HUDEP-2 (cell line): Measurements from ENCODE around the gene F13B.

Experiments
- DNase-seq, 76 experiments: peaks; one replicate each; lab custom pipeline; 2025; ENCODE audit not compliant: unreplicated experiment in 76 of 76; lab: John Stamatoyannopoulos, UW

The F13B gene, protein sequence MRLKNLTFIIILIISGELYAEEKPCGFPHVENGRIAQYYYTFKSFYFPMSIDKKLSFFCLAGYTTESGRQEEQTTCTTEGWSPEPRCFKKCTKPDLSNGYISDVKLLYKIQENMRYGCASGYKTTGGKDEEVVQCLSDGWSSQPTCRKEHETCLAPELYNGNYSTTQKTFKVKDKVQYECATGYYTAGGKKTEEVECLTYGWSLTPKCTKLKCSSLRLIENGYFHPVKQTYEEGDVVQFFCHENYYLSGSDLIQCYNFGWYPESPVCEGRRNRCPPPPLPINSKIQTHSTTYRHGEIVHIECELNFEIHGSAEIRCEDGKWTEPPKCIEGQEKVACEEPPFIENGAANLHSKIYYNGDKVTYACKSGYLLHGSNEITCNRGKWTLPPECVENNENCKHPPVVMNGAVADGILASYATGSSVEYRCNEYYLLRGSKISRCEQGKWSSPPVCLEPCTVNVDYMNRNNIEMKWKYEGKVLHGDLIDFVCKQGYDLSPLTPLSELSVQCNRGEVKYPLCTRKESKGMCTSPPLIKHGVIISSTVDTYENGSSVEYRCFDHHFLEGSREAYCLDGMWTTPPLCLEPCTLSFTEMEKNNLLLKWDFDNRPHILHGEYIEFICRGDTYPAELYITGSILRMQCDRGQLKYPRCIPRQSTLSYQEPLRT

GRCh38 chr1:197066719-197067456 lies at the start of gene F13B:
TSS of gene F13B (minus strand) at chr1:197067260. CDS start at chr1:197067223, 37 bp downstream.
- no peak for DNase-seq

- no peak for DNase-seq
Measured at GRCh38 chr1:197116156-197116555, 49.1 kb upstream of the F13B start.

DNA sequence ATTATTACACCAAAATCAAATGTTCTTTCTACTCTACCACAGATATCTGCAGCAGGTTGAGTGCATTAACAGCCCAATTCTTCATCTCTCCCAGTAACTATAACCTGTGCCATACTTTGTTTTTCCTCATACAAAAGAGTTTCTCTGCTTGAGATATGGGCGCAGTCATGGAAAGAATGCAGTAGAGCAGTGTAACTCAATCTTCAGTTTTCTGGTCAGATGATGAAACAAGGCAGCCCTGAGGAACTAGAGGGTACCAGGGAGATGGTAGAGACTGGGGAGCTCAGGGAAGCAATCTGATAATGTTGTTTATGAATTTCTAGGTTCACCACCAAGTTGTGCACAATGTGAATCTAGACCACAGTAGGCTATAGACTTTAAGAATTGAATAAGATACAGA lies 39.8 kb upstream of the F13B start:
- DNase-seq: no peak

DNA sequence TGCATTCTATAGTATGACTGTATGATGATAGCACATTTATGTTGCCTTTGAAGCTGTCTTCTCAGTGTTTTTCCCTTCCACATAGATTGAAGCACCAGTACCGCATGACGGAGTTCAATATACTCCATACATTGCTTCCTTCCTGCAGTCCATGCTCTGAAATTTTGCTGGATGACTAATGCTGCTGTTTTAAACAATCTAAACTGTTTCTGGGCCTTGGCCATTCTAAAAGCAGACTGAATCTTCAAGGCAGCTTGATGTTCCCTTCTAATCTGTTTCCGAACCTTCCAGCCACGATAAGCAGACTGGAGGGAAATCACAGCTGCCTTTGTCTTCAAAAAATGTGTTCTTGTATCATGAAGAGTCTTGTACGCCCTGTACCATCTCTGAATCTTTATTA lies 36.2 kb upstream of the F13B start:
- DNase-seq: no peak

- DNase-seq: no peak
Measured at GRCh38 chr1:197101978-197102377, 34.9 kb upstream of the F13B start.

- no peak for DNase-seq
Measured at GRCh38 chr1:197100677-197101076, 33.6 kb upstream of the F13B start.

GRCh38 chr1:197099444-197099843 lies 32.4 kb upstream of the F13B start:
- no peak for DNase-seq

DNA sequence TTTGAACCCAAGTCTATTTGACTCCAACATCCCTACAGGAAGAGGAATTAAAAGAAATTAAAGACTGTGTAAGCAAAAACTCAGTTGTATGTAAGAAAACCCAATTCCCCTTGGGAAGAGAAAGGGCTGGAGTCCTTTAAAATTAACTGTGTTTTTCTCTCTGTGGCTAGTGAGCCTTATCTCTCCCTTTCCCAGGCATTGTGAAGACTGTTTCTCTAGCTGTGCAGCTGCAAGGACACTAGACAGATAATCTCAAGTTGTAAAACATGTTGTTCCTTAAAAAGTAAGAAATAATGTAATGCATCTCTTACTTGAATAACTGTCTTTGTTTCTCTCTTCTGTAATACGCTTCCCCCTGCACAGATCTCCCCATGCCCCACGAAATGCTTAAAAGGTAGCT lies 29.9 kb upstream of the F13B start:
- DNase-seq: peak in 1 of 76 experiments; percentile 6

DNA sequence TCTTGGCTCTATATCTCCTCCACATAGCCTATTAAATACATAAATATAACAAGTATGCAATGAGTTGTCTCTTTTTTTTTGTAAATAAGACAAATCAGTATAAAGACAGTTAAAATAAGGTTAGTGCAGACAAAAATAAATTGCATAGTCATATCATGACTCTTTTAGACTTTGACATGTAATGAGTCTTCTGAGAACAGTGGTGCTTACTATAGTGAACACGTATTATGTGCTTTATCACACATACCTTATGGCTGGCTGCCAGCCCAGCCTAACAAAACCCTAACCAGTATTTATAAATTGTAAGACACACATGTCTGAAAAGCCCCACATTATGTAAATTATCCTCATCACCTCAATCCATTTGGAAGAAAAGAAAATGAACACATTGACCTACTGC lies 29.1 kb upstream of the F13B start:
- peak in 6 of 76 experiments; percentile 2 to 28 (median 8) for DNase-seq

GRCh38 chr1:197093226-197093885 lies 26.3 kb upstream of the F13B start:
- DNase-seq: no peak

- no peak for DNase-seq
Measured at GRCh38 chr1:197092491-197093023, 25.5 kb upstream of the F13B start.

DNA sequence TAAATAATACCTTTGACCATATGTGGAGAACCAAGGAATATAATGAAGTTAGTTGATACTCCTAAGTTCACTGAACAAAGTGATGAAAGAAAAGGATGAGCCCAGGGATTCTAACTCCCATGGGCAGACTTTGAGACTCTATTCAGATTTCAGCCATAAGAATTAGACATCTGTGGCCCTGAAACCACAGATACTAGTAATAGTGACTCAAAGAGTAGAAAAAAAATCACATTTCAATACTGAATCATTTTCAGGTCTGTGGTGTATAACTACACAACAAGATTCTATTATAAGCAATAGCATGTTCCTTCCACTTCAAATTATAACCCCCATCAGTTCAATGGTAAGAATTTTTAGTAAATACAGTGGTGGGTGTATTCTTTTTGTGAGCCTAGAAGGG lies 16.4 kb upstream of the F13B start:
- no peak for DNase-seq

DNA sequence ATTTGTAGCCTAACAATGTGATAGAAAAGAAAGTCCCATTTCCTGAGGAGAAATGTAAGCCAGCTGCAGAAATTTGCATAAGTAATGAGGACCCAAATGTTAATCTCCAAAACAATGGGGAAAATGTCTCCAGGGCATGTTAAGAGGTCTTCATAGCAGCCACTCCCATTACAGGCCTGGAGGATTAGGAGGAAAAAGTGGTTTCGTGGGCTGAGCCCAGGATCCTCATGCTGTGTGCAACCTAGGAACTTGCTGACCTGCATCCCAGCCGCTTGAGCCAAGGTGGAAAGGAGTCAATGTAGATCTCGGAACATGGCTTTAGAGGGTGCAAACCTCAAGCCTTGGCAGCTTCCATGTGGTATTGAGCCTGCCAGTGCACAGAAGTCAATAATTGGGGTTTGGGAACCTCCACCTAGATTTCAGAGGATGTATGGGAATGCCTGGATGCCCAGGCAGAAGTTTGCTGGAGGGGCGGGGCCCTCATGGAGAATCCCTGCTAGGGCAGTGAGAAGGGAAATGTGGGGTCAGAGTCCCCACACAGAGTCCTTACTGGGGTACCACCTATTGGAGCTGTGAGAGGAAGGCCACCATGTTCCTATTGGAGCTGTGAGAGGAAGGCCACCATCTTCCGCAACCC lies 14.2 kb upstream of the F13B start:
- no peak for DNase-seq

GRCh38 chr1:197080323-197080722 lies 13.3 kb upstream of the F13B start:
- no peak for DNase-seq

- DNase-seq: no peak
Measured at GRCh38 chr1:197076585-197076984, 9.5 kb upstream of the F13B start.

DNA sequence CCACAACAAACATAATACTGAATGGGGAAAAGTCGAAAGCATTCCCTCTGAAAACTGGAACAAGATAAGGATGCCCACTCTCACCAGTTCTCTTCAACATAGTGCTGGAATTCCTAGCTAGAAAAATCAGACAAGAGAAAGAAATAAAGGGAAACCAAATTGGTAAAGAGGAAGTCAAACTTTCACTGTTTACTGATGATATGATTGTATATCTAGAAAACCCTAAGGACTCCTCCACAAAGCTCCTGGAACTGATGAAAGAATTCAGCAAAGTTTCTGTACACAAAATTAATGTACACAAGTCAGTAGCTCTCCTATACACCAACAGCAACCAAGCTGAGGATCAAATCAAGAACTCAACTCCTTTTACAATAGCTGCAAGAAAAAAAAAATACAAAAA lies 6.9 kb upstream of the F13B start:
- no peak for DNase-seq

- DNase-seq: no peak
Measured at GRCh38 chr1:197067457-197067818, 378 bp upstream of the F13B start.

DNA sequence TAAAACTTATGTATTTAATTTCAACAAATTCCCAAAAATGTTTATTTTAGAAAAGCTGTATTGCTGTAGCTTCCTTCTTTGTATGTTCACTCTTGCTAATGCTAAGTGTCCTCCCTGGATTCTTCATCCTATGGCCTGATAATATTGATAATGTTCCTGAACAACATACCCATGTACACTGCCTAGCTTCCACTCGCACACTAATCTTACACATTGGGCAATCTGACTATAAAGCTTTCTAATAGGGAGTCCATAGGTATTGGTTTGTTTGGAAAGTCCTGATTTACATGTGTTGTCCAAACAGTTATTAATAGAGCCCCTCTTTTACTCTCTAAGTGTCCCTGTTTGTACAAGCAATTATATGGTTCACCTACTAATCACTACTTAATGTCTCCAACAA lies 783 bp downstream of the F13B start:
- no peak for DNase-seq

- DNase-seq: no peak
Measured at GRCh38 chr1:197065559-197065958, 1.5 kb downstream of the F13B start.

DNA sequence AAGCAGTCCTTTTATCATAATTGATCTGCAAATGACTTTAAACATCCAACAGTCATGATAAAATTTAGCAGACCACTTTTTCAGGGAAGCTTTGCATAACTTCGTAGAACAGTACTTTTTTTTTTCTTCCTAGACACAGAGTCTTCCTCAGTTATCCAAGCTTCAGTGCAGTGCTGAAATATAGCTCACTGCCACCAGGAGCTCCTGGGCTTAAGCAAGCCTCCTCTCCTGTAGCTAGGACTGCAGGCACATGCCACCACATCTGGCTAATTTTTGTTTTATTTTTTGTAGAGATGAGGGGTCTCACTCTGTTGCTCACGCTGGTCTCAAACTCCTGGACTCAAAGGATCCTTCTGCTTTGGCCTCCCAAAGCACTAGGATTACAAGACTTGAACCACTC lies 3.8 kb downstream of the F13B start:
- no peak for DNase-seq
